Endothelial cell (in vitro differentiated cells): Measurements from ENCODE around the gene PAFAH1B2. TPM values are rescaled to one million over a fixed set of nuclear protein-coding genes. Genes with fewer than 3 reads are reported as not detected.

Experiments
- DNase-seq: peaks from one replicate; pipeline ENCODE4 v3.0.0; 2021; ENCODE audit warnings: low spot score
- H3K27ac Mint-ChIP-seq: one replicate; pipeline ENCODE4 v1.8.0; 2021; ENCODE audit warnings: mixed read lengths, inconsistent platforms; ENCODE audit not compliant: unreplicated experiment
- H3K27me3 Mint-ChIP-seq: one replicate; pipeline ENCODE4 v1.8.0; 2021; ENCODE audit warnings: mild to moderate bottlenecking, moderate library complexity, mixed read lengths, inconsistent platforms; ENCODE audit not compliant: unreplicated experiment
- H3K36me3 Mint-ChIP-seq: one replicate; pipeline ENCODE4 v1.8.0; 2021; ENCODE audit warnings: mild to moderate bottlenecking, low read depth, mixed read lengths, inconsistent platforms; ENCODE audit not compliant: unreplicated experiment
- H3K4me1 Mint-ChIP-seq: one replicate; pipeline ENCODE4 v1.8.0; 2021; ENCODE audit warnings: mild to moderate bottlenecking, mixed read lengths, inconsistent platforms; ENCODE audit not compliant: unreplicated experiment
- H3K4me3 Mint-ChIP-seq: one replicate; pipeline ENCODE4 v1.8.0; 2021; ENCODE audit warnings: mild to moderate bottlenecking, mixed read lengths, inconsistent platforms; ENCODE audit not compliant: unreplicated experiment
- H3K9me3 Mint-ChIP-seq: one replicate; pipeline ENCODE4 v1.8.0; 2021; ENCODE audit warnings: mixed read lengths, inconsistent platforms; ENCODE audit not compliant: unreplicated experiment
- CTCF ChIP-seq: fragments of 200-600 bp; sonication (generic); IDR thresholded peaks from one replicate; pipeline ENCODE4 v1.5.0; 2021; ENCODE audit warnings: antibody characterized with exemption; ENCODE audit not compliant: unreplicated experiment
- total RNA-seq: library from RNA; stranded (reverse); fragmentation: NEBNext Ultra II Directional; extraction: Animal tissue kit (Norgen Biotek cat#: 25700); gene quantifications from one replicate; pipeline ENCODE4 v1.2.1, GENCODE V29; 2021; ENCODE audit not compliant: unreplicated experiment

Gene PAFAH1B2
- total RNA-seq, 1 donor from 2014 or later, result 87.4 TPM

GRCh38 chr11:117157507-117157906, 13.4 kb downstream of the PAFAH1B2 start:
- H3K36me3 Mint-ChIP-seq, result no peaks in the 10 kb centered on the region

GRCh38 chr11:117159892-117160291, 15.8 kb downstream of the PAFAH1B2 start:
- Mint-ChIP-seq H3K36me3 (peaks cover 5% of the 10 kb centered on the region), H3K4me1 (no peaks in the 10 kb centered on the region), H3K4me3 (no peak overlapping the region), H3K9me3 (no peaks in the 10 kb centered on the region), H3K27me3 (no peaks in the 10 kb centered on the region), H3K27ac (no peak overlapping the region)
- no peak for TF ChIP-seq CTCF
- DNase-seq, result no peak

More at GRCh38 chr11:117157507-117157906, 13.4 kb downstream of the PAFAH1B2 start:
- H3K4me1 Mint-ChIP-seq, result no peaks in the 10 kb centered on the region
- DNase-seq, result no peak
- no peak overlapping the region for H3K27ac Mint-ChIP-seq
- H3K27me3 Mint-ChIP-seq, result no peaks in the 10 kb centered on the region
- TF ChIP-seq CTCF, result no peak
- no peaks in the 10 kb centered on the region for H3K9me3 Mint-ChIP-seq
- no peak overlapping the region for H3K4me3 Mint-ChIP-seq

- peaks cover 11% of the 10 kb centered on the region for H3K36me3 Mint-ChIP-seq
- no peak overlapping the region for H3K27ac Mint-ChIP-seq
Observed at GRCh38 chr11:117160826-117161225, 16.7 kb downstream of the PAFAH1B2 start.

GRCh38 chr11:117166491-117166890, 22.4 kb downstream of the PAFAH1B2 start:
- no peak for TF ChIP-seq CTCF
- no peak for DNase-seq
- Mint-ChIP-seq H3K4me3 (no peak overlapping the region), H3K27me3 (no peaks in the 10 kb centered on the region), H3K4me1 (peaks cover 1% of the 10 kb centered on the region), H3K27ac (no peak overlapping the region), H3K36me3 (peaks cover 23% of the 10 kb centered on the region), H3K9me3 (no peaks in the 10 kb centered on the region)

More at GRCh38 chr11:117160826-117161225, 16.7 kb downstream of the PAFAH1B2 start:
- no peak overlapping the region for H3K4me3 Mint-ChIP-seq
- H3K27me3 Mint-ChIP-seq, result no peaks in the 10 kb centered on the region
- H3K9me3 Mint-ChIP-seq, result no peaks in the 10 kb centered on the region
- H3K4me1 Mint-ChIP-seq, result no peaks in the 10 kb centered on the region
- TF ChIP-seq CTCF, result no peak
- DNase-seq, result no peak

GRCh38 chr11:117169736-117170135, 25.6 kb downstream of the PAFAH1B2 start:
- Mint-ChIP-seq H3K4me3 (no peak overlapping the region), H3K27ac (no peak overlapping the region), H3K36me3 (peaks cover 22% of the 10 kb centered on the region), H3K27me3 (peaks cover 2% of the 10 kb centered on the region), H3K9me3 (no peaks in the 10 kb centered on the region), H3K4me1 (peaks cover 23% of the 10 kb centered on the region)
- TF ChIP-seq CTCF, result no peak
- no peak for DNase-seq
